ENCODE data around the gene UBR1. TPM values are rescaled to one million over a fixed set of nuclear protein-coding genes. Genes with fewer than 3 reads are reported as not detected.

The UBR1 gene
- total and polyA plus RNA-seq, 2 donors from 2014 or later: 6.0 to 36.9 TPM

DNA sequence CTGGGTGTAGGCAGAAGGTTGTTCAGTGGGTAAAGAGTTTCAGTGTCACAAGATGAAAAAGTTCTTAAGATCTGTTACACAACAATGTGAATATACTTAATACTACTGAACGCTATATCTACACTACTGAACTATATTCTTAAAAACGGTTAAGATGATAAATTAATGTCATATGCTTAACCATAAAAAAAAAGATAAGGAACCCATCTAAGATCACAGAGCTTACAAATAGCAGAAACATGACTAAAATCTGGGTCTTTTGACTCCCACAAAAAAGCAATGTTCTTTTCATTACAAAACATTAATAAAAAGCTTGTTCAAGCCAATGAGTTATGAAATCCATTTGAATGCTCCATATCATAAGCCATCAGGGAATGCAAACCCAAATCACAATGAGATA, 34.4 kb downstream of the UBR1 start:
- H3K4me3 ChIP-seq (ENCODE audit: low read length in 3 of 3): no peak overlapping the region
- DNase-seq (no peak), FAIRE-seq (no peak)
- no peaks in the 10 kb centered on the region for H3K27me3 ChIP-seq (ENCODE audit: control insufficient read depth, insufficient read depth, low read length)
- TF ChIP-seq CTCF (IDR thresholded peaks at IDR 0.05; ENCODE audit: borderline replicate concordance, extremely low read depth, insufficient read depth): no peak
- no peak overlapping the region for H3K9ac ChIP-seq (ENCODE audit: low read length in 3 of 3)
- H3K9me3 ChIP-seq (ENCODE audit: control insufficient read depth in 2 of 3, insufficient read depth in 1 of 3, low read length in 3 of 3): no peaks in the 10 kb centered on the region
- no peaks in the 10 kb centered on the region for H3K4me1 ChIP-seq (ENCODE audit: control insufficient read depth in 2 of 3, insufficient read depth in 2 of 3, low read depth in 1 of 3, low read length in 3 of 3)
- H3K36me3 ChIP-seq (ENCODE audit: control insufficient read depth in 2 of 3, insufficient read depth in 3 of 3, low read length in 3 of 3): peaks cover 2 to 42% (median 16%) of the 10 kb centered on the region in 3 donors
- intact Hi-C loops (cut with DNase I): no loop called here
- H3K27ac ChIP-seq (ENCODE audit: low read depth in 2 of 2, low read length in 2 of 2): no peak overlapping the region

GRCh38 chr15:43070893-43071292, 34.9 kb downstream of the UBR1 start:
- Histone ChIP-seq H3K27ac (ENCODE audit: low read depth in 2 of 2, low read length in 2 of 2) (no peak overlapping the region), H3K36me3 (ENCODE audit: control insufficient read depth in 2 of 3, insufficient read depth in 3 of 3, low read length in 3 of 3) (peaks cover 4 to 46% (median 16%) of the 10 kb centered on the region in 3 donors), H3K9me3 (ENCODE audit: control insufficient read depth in 2 of 3, insufficient read depth in 1 of 3, low read length in 3 of 3) (no peaks in the 10 kb centered on the region), H3K4me1 (ENCODE audit: control insufficient read depth in 2 of 3, insufficient read depth in 2 of 3, low read depth in 1 of 3, low read length in 3 of 3) (no peaks in the 10 kb centered on the region), H3K4me3 (ENCODE audit: low read length in 3 of 3) (no peak overlapping the region), H3K9ac (ENCODE audit: low read length in 3 of 3) (no peak overlapping the region), H3K27me3 (ENCODE audit: control insufficient read depth, insufficient read depth, low read length) (no peaks in the 10 kb centered on the region)
- no peak for FAIRE-seq
- intact Hi-C loops (cut with DNase I): no loop called here
- TF ChIP-seq CTCF (IDR thresholded peaks at IDR 0.05; ENCODE audit: borderline replicate concordance, extremely low read depth, insufficient read depth): no peak
- DNase-seq: no peak

GRCh38 chr15:43070249-43070648, 35.6 kb downstream of the UBR1 start:
- Histone ChIP-seq H3K4me1 (ENCODE audit: control insufficient read depth in 2 of 3, insufficient read depth in 2 of 3, low read depth in 1 of 3, low read length in 3 of 3) (no peaks in the 10 kb centered on the region), H3K36me3 (ENCODE audit: control insufficient read depth in 2 of 3, insufficient read depth in 3 of 3, low read length in 3 of 3) (peaks cover 6 to 46% (median 16%) of the 10 kb centered on the region in 3 donors), H3K9me3 (ENCODE audit: control insufficient read depth in 2 of 3, insufficient read depth in 1 of 3, low read length in 3 of 3) (no peaks in the 10 kb centered on the region), H3K27ac (ENCODE audit: low read depth in 2 of 2, low read length in 2 of 2) (no peak overlapping the region), H3K9ac (ENCODE audit: low read length in 3 of 3) (no peak overlapping the region), H3K4me3 (ENCODE audit: low read length in 3 of 3) (no peak overlapping the region), H3K27me3 (ENCODE audit: control insufficient read depth, insufficient read depth, low read length) (no peaks in the 10 kb centered on the region)
- TF ChIP-seq CTCF (IDR thresholded peaks at IDR 0.05; ENCODE audit: borderline replicate concordance, extremely low read depth, insufficient read depth): no peak
- no peak for FAIRE-seq
- intact Hi-C loops (cut with DNase I): no loop called here
- DNase-seq: no peak
